ENCODE results near the gene INTS12. TPM values are rescaled to one million over a fixed set of nuclear protein-coding genes. Genes with fewer than 3 reads are reported as not detected.
"Not testable (repeated sequence)": the region's sequence is repeated elsewhere in the genome, so short reads cannot be mapped to it uniquely, and the experiment has no call there.

The INTS12 gene
- total and polyA plus RNA-seq, 9 donors: 8.2 to 24.9 (median 13.4) TPM

- no peak for DNase-seq
- intact Hi-C loops (cut with DNase I): no loop called here
- H3K4me3 ChIP-seq: peak overlapping the region; percentile 89
- peaks cover 1% of the 10 kb centered on the region for H3K4me1 ChIP-seq (ENCODE audit: insufficient read depth)
- TF ChIP-seq POLR2A (IDR thresholded peaks at IDR 0.05) (no peak), CTCF (IDR thresholded peaks at IDR 0.05) (no peak), EP300 (IDR thresholded peaks at IDR 0.05) (no peak)
- no peaks in the 10 kb centered on the region for H3K27me3 ChIP-seq
- no peaks in the 10 kb centered on the region for H3K36me3 ChIP-seq
- no peaks in the 10 kb centered on the region for H3K9me3 ChIP-seq
- peak overlapping the region; percentile 38 to 65 for H3K27ac ChIP-seq
- 0 to 1% (median 0%) methylated on average over 11 of the region's 11 CpGs for WGBS, 3 donors
Observed at GRCh38 chr4:105709081-105709450, 577 bp upstream of the INTS12 start.

- Histone ChIP-seq H3K27ac (no peak overlapping the region), H3K4me1 (ENCODE audit: insufficient read depth) (peaks cover 1% of the 10 kb centered on the region), H3K9me3 (no peaks in the 10 kb centered on the region), H3K4me3 (peak overlapping the region; percentile 89), H3K36me3 (no peaks in the 10 kb centered on the region), H3K27me3 (no peaks in the 10 kb centered on the region)
- intact Hi-C loops (cut with DNase I): no loop called here
- TF ChIP-seq CTCF (IDR thresholded peaks at IDR 0.05): no peak
- WGBS, 3 donors: 24 to 28% (median 26%) methylated on average over 7 of the region's 7 CpGs
- no peak for DNase-seq
Observed at GRCh38 chr4:105707782-105708180, 708 bp downstream of the INTS12 start.

GRCh38 chr4:105698607-105699006 is 9.9 kb downstream of the INTS12 start:
- Histone ChIP-seq H3K4me3 (no peak overlapping the region), H3K36me3 (no peaks in the 10 kb centered on the region), H3K27ac (no peak overlapping the region), H3K9me3 (no peaks in the 10 kb centered on the region), H3K27me3 (no peaks in the 10 kb centered on the region), H3K4me1 (ENCODE audit: insufficient read depth) (no peaks in the 10 kb centered on the region)
- WGBS, 3 donors: 91 to 96% (median 92%) methylated on average over 2 of the region's 2 CpGs
- intact Hi-C loops (cut with DNase I): no loop called here
- no peak for DNase-seq
- TF ChIP-seq CTCF (IDR thresholded peaks at IDR 0.05) (no peak), POLR2A (IDR thresholded peaks at IDR 0.05) (no peak), EP300 (IDR thresholded peaks at IDR 0.05) (no peak)

GRCh38 chr4:105695832-105696231 is 12.7 kb downstream of the INTS12 start:
- DNase-seq; H3K27ac ChIP-seq; H3K36me3 ChIP-seq; H3K27me3 ChIP-seq; H3K9me3 ChIP-seq; H3K4me1 ChIP-seq (ENCODE audit: insufficient read depth); intact Hi-C loops (cut with DNase I); H3K4me3 ChIP-seq: not testable (repeated sequence)
- 92 to 96% (median 95%) methylated on average over 8 of the region's 8 CpGs for WGBS, 3 donors

GRCh38 chr4:105694812-105695211 is 13.7 kb downstream of the INTS12 start:
- H3K4me3 ChIP-seq; DNase-seq; intact Hi-C loops (cut with DNase I); H3K27me3 ChIP-seq; H3K9me3 ChIP-seq; H3K27ac ChIP-seq; H3K36me3 ChIP-seq; H3K4me1 ChIP-seq (ENCODE audit: insufficient read depth): not testable (repeated sequence)
- 94 to 97% (median 95%) methylated on average over 5 of the region's 5 CpGs for WGBS, 3 donors

GRCh38 chr4:105686571-105686970 is 21.9 kb downstream of the INTS12 start:
- H3K36me3 ChIP-seq: no peaks in the 10 kb centered on the region
- intact Hi-C loops (cut with DNase I): no loop called here

More at GRCh38 chr4:105686571-105686970, 21.9 kb downstream of the INTS12 start:
- no peak overlapping the region for H3K27ac ChIP-seq
- H3K4me3 ChIP-seq: no peak overlapping the region
- H3K4me1 ChIP-seq (ENCODE audit: insufficient read depth): no peaks in the 10 kb centered on the region
- no peak for TF ChIP-seq CTCF (IDR thresholded peaks at IDR 0.05)
- no peak for TF ChIP-seq EP300 (IDR thresholded peaks at IDR 0.05)
- TF ChIP-seq POLR2A (IDR thresholded peaks at IDR 0.05): no peak
- WGBS, 3 donors: 92 to 96% (median 93%) methylated on average over 2 of the region's 2 CpGs
- H3K27me3 ChIP-seq: no peaks in the 10 kb centered on the region
- H3K9me3 ChIP-seq: no peaks in the 10 kb centered on the region
- DNase-seq: no peak
